ENCODE measurements around the gene CLCN2. TPM values are rescaled to one million over a fixed set of nuclear protein-coding genes. Genes with fewer than 3 reads are reported as not detected.

The CLCN2 gene
- total RNA-seq, 1 donor from 2014 or later, result 8.1 TPM

GRCh38 chr3:184300378-184300720, 61.1 kb downstream of the CLCN2 start:
- H3K36me3 ChIP-seq, result peaks cover 0 to 50% of the 10 kb centered on the region in 2 donors
- H3K27ac ChIP-seq, result no peak overlapping the region

GRCh38 chr3:184299488-184300377, 61.7 kb downstream of the CLCN2 start:
- peaks cover 16% of the 10 kb centered on the region for H3K4me1 ChIP-seq
- no peak for DNase-seq (ENCODE audit: extremely low spot score in 2 of 2)
- no peaks in the 10 kb centered on the region for H3K27me3 ChIP-seq
- peaks cover 0 to 45% of the 10 kb centered on the region in 2 donors for H3K36me3 ChIP-seq
- intact Hi-C loops (cut with DNase I), result no loop called here
- peak overlapping the region; percentile 89 to 90 for H3K4me3 ChIP-seq
- no peak for TF ChIP-seq POLR2AphosphoS5 (IDR thresholded peaks at IDR 0.05; ENCODE audit: insufficient read depth in 1 of 2, low read depth in 1 of 2)
- peak in 1 of 3 experiments; percentile 9 for TF ChIP-seq CTCF (IDR thresholded peaks at IDR 0.05)
- peak overlapping the region; percentile 69 for H3K27ac ChIP-seq
- no peaks in the 10 kb centered on the region for H3K9me3 ChIP-seq

More at GRCh38 chr3:184300378-184300720, 61.1 kb downstream of the CLCN2 start:
- Histone ChIP-seq H3K9me3 (no peaks in the 10 kb centered on the region), H3K27me3 (no peaks in the 10 kb centered on the region), H3K4me3 (peak overlapping the region in 1 of 2 donors; percentile 90), H3K4me1 (peaks cover 16% of the 10 kb centered on the region)
- no peak for DNase-seq (ENCODE audit: extremely low spot score in 2 of 2)
- no peak for TF ChIP-seq CTCF (IDR thresholded peaks at IDR 0.05)
- no peak for TF ChIP-seq POLR2A (IDR thresholded peaks at IDR 0.05)
- TF ChIP-seq POLR2AphosphoS5 (IDR thresholded peaks at IDR 0.05; ENCODE audit: insufficient read depth in 1 of 2, low read depth in 1 of 2), result no peak
- intact Hi-C loops (cut with DNase I), result no loop called here

- intact Hi-C loops (cut with DNase I), result no loop called here
- peaks cover 0 to 37% of the 10 kb centered on the region in 2 donors for H3K36me3 ChIP-seq
- H3K9me3 ChIP-seq, result no peaks in the 10 kb centered on the region
- peaks cover 16% of the 10 kb centered on the region for H3K4me1 ChIP-seq
- peak in 1 of 2 donors; percentile 97 for DNase-seq (ENCODE audit: extremely low spot score in 2 of 2)
- H3K27ac ChIP-seq, result peak within 1 kb of the TSS; percentile 69
- TF ChIP-seq POLR2A (IDR thresholded peaks at IDR 0.05) (peak in 1 of 2 donors; percentile 76), POLR2AphosphoS5 (IDR thresholded peaks at IDR 0.05; ENCODE audit: insufficient read depth in 1 of 2, low read depth in 1 of 2) (peak; percentile 25 to 78), CTCF (IDR thresholded peaks at IDR 0.05) (peak in 1 of 3 experiments; percentile 19)
- peak within 1 kb of the TSS; percentile 89 to 90 for H3K4me3 ChIP-seq
- no peaks in the 10 kb centered on the region for H3K27me3 ChIP-seq
Observed at GRCh38 chr3:184298759-184299487, 62.5 kb downstream of the CLCN2 start, which contains the start of gene PSMD2. TSS of gene PSMD2 (plus strand) at chr3:184299241. CDS start at chr3:184299267, 26 bp downstream.

- H3K27ac ChIP-seq, result no peak overlapping the region
- H3K4me1 ChIP-seq, result peaks cover 16% of the 10 kb centered on the region
- DNase-seq (ENCODE audit: extremely low spot score in 2 of 2), result no peak
- no peak overlapping the region for H3K4me3 ChIP-seq
- H3K9me3 ChIP-seq, result no peaks in the 10 kb centered on the region
- intact Hi-C loops (cut with DNase I), result no loop called here
- TF ChIP-seq POLR2AphosphoS5 (IDR thresholded peaks at IDR 0.05; ENCODE audit: insufficient read depth in 1 of 2, low read depth in 1 of 2) (no peak), CTCF (IDR thresholded peaks at IDR 0.05) (no peak), POLR2A (IDR thresholded peaks at IDR 0.05) (no peak)
- peaks cover 0 to 14% of the 10 kb centered on the region in 2 donors for H3K36me3 ChIP-seq
- H3K27me3 ChIP-seq, result no peaks in the 10 kb centered on the region
Observed at GRCh38 chr3:184296616-184297015, 64.8 kb downstream of the CLCN2 start.

Small RNA genes lying within 50 kb of the gene (small RNA-seq; reads per million reads assigned to genes)
- 753 reads per million, percentile 99 among the genes with 10 or more reads in this experiment for gene SNORD66

Other genes with a start within 250 kb of the CLCN2 start
- 30.2 TPM for gene EIF2B5, start 226.2 kb downstream of the CLCN2 start, total RNA-seq
- gene DVL3, start 206.2 kb downstream of the CLCN2 start, total RNA-seq, result 39.0 TPM
- gene AP2M1, start 186.8 kb downstream of the CLCN2 start, total RNA-seq, result 223 TPM
- gene ABCF3, start 175.4 kb downstream of the CLCN2 start, total RNA-seq, result 94.0 TPM
- gene VWA5B2, start 132.0 kb downstream of the CLCN2 start, total RNA-seq, result 0.98 TPM
- 58.2 TPM for gene ALG3, start 112.6 kb downstream of the CLCN2 start, total RNA-seq
- gene EEF1AKMT4, start 111.9 kb downstream of the CLCN2 start, total RNA-seq, result 5.6 TPM
- gene CAMK2N2, start 100.1 kb downstream of the CLCN2 start, total RNA-seq, result not detected
- 1.7 TPM for gene ECE2, start 85.6 kb downstream of the CLCN2 start, total RNA-seq
- 108 TPM for gene PSMD2, start 62.4 kb downstream of the CLCN2 start, total RNA-seq
- gene EIF4G1, start 47.0 kb downstream of the CLCN2 start, total RNA-seq, result 207 TPM
- 28.5 TPM for gene FAM131A, start 24.0 kb downstream of the CLCN2 start, total RNA-seq
- 64.3 TPM for gene POLR2H, start 105 bp upstream of the CLCN2 start, total RNA-seq
- gene THPO, start 16.6 kb upstream of the CLCN2 start, total RNA-seq, result 0.74 TPM
- 32.7 TPM for gene CHRD, start 18.4 kb upstream of the CLCN2 start, total RNA-seq
- gene EPHB3, start 200.2 kb upstream of the CLCN2 start, total RNA-seq, result 17.7 TPM

Measured in vagina (tissue), 2 donors.